Pancreas (tissue), 10 donors: ENCODE data around the gene KLHL15. TPM values are rescaled to one million over a fixed set of nuclear protein-coding genes. Genes with fewer than 3 reads are reported as not detected.

Experiments
- ATAC-seq, 4 donors: fragments of 200-7000 bp; cut with Tn5 transposase; one replicate each; pipeline versions ENCODE4 v1.8.0 to v1.9.1; 2020; ENCODE audit warnings: mild to moderate bottlenecking in 4 of 4, moderate library complexity in 4 of 4
- DNase-seq, 6 donors: peaks; one replicate each; pipeline ENCODE4 v3.0.0-alpha.2; 2020
- FAIRE-seq: peaks from 2 replicates; lab custom pipeline; 2012; peaks lifted over from hg19 to GRCh38; lab: Jason Lieb, UNC
- H3K27ac ChIP-seq, 4 donors: fragments of 200-600 bp; sonication (generic); 1 replicate in 3 of 4; 2 replicates in 1 of 4; pipeline versions ENCODE4 v1.5.0 to v1.8.0; 2020
- H3K27me3 ChIP-seq, 4 donors: fragments of 200-600 bp; one replicate each; pipeline ENCODE4 v1.8.0; 2021
- H3K36me3 ChIP-seq, 3 donors: fragments of 200-600 bp; sonication (generic) in 1 of 3; one replicate each; pipeline versions ENCODE4 v1.5.0 to v1.8.0; 2020 to 2021
- H3K4me1 ChIP-seq, 3 donors: fragments of 200-600 bp; one replicate each; pipeline ENCODE4 v1.8.0; 2021
- H3K4me3 ChIP-seq, 4 donors: fragments of 200-600 bp; sonication (generic) in 2 of 4; one replicate each; pipeline versions ENCODE4 v1.5.0 to v1.8.0; 2020 to 2021
- H3K9me3 ChIP-seq, 4 donors: fragments of 200-600 bp; one replicate each; pipeline ENCODE4 v1.8.0; 2021
- CTCF ChIP-seq, 4 donors: fragments of 200-600 bp; sonication (generic) in 3 of 4; IDR thresholded peaks; one replicate each; pipeline versions ENCODE4 v1.5.0 to v1.8.0; 2021; ENCODE audit warnings: antibody characterized with exemption in 4 of 4
- WGBS, 2 donors: extraction: QIAGEN DNeasy Blood & Tissue Kit; methylation state at CpG; one replicate each; pipeline ENCODE4 v1.1.7; 2013; 5-methylcytosine and 5-hydroxymethylcytosine counted together
- intact Hi-C, 3 donors: fragments of 100-400 bp; cut with DNase I; formaldehyde crosslinking; loops; one replicate each; pipeline versions ENCODE4 v1.11.1 to v1.14.2; 2022
- polyA plus RNA-seq, 2 donors: library from polyadenylated mRNA; stranded (reverse); fragments of 200-250 nt; gene quantifications; one replicate each; pipeline ENCODE4 v1.2.3, GENCODE V29; 2013
- total RNA-seq, 6 donors: library from RNA; stranded (reverse); fragmentation: NEBNext Ultra II Directional in 4 of 6; extraction: Animal tissue kit (Norgen Biotek cat#: 25700) in 4 of 6; gene quantifications; one replicate each; pipeline versions ENCODE4 v1.2.1 to v1.2.4, GENCODE V29; 2021 to 2023
- donor health status: healthy with polysubstance abuse.
- donor health status: DM: no; HTN: no; CAD: no; lungs with moderate emphysema.
- donor health status: DM: no; HTN: no; CAD: no.
- donor health status: control.
- donor health status: control.
- donor health status: Bipolar disorder and iron deficiency.
- donor health status: DM: yes; HTN: yes; CAD: no.
- donor health status: DM: no; HTN: no; CAD: no.
- donor health status: DM: no; HTN: no; CAD: no.
- donor health status: DM: yes; HTN: yes; CAD: no.

KLHL15 gene
- total and polyA plus RNA-seq, 8 donors = 1.2 to 4.7 (median 4.2) TPM

DNA sequence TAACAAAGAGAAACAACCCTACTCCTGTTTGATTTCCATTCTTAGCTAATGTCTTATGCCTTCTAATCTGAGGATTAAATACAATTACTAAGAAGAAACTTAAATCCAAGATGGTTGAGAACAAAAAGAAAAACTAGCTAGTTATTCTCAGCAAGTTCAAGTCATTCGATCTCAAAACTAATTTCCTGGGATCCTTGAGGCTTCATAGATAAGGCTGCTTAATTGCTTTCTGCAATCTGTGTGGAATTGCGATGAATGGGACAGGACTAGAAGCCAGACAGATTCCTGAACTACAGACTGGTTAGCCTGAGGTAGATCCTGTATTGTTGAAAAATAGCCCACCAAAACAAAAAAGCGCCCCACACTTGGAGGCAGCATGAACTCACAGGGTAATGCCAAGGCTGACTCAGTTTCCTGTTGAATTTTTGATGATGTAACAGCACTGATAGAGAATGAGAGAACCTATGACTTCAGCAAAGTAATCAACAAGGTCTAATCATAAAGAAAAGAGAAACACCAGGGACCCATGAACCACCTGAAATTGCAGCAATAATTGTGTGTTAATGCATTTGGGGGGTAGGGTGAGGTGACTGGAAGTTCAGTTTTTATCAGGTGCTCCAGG, 33.9 kb downstream of the KLHL15 start:
- intact Hi-C loops = no loop called here
- H3K27me3 ChIP-seq = peaks cover 0 to 10% (median 0%) of the 10 kb centered on the region in 4 donors
- 54 to 89% methylated on average over 3 of the region's 3 CpGs for WGBS, 2 donors
- no peak overlapping the region for H3K4me3 ChIP-seq
- no peak for ATAC-seq
- FAIRE-seq = no peak
- no peaks in the 10 kb centered on the region for H3K9me3 ChIP-seq
- no peak for DNase-seq
- H3K27ac ChIP-seq = no peak overlapping the region
- no peaks in the 10 kb centered on the region for H3K4me1 ChIP-seq
- TF ChIP-seq CTCF (IDR thresholded peaks at IDR 0.05) = no peak
- peaks cover 0 to 5% (median 0%) of the 10 kb centered on the region in 3 donors for H3K36me3 ChIP-seq

DNA sequence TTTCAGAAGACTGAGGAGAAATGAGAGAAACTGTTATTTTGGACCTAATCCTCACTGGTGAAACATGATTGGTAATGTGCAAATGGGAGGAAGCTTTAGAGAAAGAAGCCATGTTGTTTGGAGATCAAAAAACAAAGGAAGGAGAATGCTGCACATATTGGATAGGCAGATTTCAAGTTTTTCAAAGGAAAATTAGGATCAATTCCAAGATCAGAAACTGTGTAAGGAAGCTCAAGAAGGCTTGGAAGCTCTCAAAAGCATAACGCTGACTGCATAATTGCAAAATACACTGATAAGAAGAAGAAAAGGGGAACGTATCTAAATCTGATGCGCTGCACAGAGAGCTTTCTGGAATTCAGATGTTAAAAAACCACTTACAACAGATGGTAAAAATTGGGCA, 34.6 kb downstream of the KLHL15 start:
- Histone ChIP-seq H3K4me3 (no peak overlapping the region), H3K27ac (no peak overlapping the region), H3K36me3 (peaks cover 0 to 9% (median 0%) of the 10 kb centered on the region in 3 donors), H3K27me3 (peaks cover 0 to 10% (median 0%) of the 10 kb centered on the region in 4 donors), H3K4me1 (no peaks in the 10 kb centered on the region), H3K9me3 (no peaks in the 10 kb centered on the region)
- DNase-seq (no peak), ATAC-seq (no peak), FAIRE-seq (no peak)
- intact Hi-C loops = no loop called here
- WGBS, 2 donors = 83 to 90% methylated on average over 3 of the region's 3 CpGs
- no peak for TF ChIP-seq CTCF (IDR thresholded peaks at IDR 0.05)

DNA sequence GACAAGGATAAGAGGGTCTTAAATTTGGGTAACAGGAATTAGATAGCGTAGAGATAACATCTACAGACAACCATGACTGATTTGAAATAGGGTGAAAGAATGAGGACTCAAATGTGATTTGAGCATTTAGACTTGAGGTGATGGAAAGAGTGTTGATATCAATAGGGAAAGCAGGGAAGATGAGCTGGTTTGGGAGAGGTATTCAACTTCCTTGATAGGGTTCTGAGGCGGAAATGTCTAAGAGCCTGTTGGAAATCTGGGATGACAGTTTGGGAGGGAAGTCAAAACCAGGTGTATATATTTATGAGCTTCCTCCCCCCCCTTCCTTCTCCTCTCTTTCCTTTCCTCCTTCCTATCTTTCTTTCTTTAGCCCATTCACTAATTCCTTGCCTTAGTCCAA, 36.5 kb downstream of the KLHL15 start:
- FAIRE-seq = no peak
- H3K27me3 ChIP-seq = peaks cover 0 to 10% (median 0%) of the 10 kb centered on the region in 4 donors
- H3K4me3 ChIP-seq = no peak overlapping the region
- DNase-seq = no peak
- H3K4me1 ChIP-seq = no peaks in the 10 kb centered on the region
- WGBS, 2 donors = 84 to 95% methylated on average over 2 of the region's 2 CpGs
- no peaks in the 10 kb centered on the region for H3K9me3 ChIP-seq
- peaks cover 0 to 9% (median 0%) of the 10 kb centered on the region in 3 donors for H3K36me3 ChIP-seq
- no peak for TF ChIP-seq CTCF (IDR thresholded peaks at IDR 0.05)
- intact Hi-C loops = no loop called here
- H3K27ac ChIP-seq = no peak overlapping the region
- ATAC-seq = no peak

- Histone ChIP-seq H3K27me3 (peaks cover 0 to 11% (median 0%) of the 10 kb centered on the region in 4 donors), H3K36me3 (peaks cover 0 to 9% (median 0%) of the 10 kb centered on the region in 3 donors), H3K27ac (no peak overlapping the region), H3K4me3 (no peak overlapping the region), H3K4me1 (no peaks in the 10 kb centered on the region), H3K9me3 (no peaks in the 10 kb centered on the region)
- DNase-seq (no peak), ATAC-seq (no peak), FAIRE-seq (no peak)
- intact Hi-C loops = no loop called here
- no peak for TF ChIP-seq CTCF (IDR thresholded peaks at IDR 0.05)
- WGBS, 2 donors = 87 to 95% methylated on average over 3 of the region's 3 CpGs
These were observed 37.3 kb downstream of the KLHL15 start for GRCh38 chrX:23989689-23990088.

DNA sequence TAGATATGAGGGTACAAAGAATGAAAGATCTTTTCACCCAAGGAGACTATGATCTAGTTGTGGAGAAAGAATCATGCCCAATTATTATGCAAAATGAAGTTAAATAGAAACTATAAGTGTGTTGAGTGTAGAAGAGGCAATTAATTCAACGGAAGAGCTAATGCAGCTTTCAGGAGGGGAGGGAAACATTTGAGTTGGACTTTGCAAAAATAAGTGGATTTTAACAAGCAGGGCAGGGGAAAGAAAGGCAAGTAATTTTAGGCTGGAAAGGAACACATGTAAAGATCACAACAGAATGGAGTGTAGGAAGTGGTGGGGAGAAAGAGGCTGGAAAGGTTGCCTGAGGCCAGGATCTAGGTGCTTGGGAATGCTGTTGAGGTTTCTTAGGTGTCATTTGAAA, 44.1 kb downstream of the KLHL15 start:
- ATAC-seq = no peak
- no peaks in the 10 kb centered on the region for H3K4me1 ChIP-seq

More for the DNA sequence above, 44.1 kb downstream of the KLHL15 start:
- intact Hi-C loops = no loop called here
- no peak for TF ChIP-seq CTCF (IDR thresholded peaks at IDR 0.05)
- 81 to 95% methylated on average over 1 of the region's 1 CpG for WGBS, 2 donors
- FAIRE-seq (no peak), DNase-seq (no peak)
- Histone ChIP-seq H3K4me3 (no peak overlapping the region), H3K36me3 (peaks cover 0 to 1% (median 0%) of the 10 kb centered on the region in 3 donors), H3K27ac (no peak overlapping the region), H3K27me3 (peaks cover 0 to 5% (median 0%) of the 10 kb centered on the region in 4 donors), H3K9me3 (no peaks in the 10 kb centered on the region)
